SKM-1 treated with dmso at 0.1 percent for 144 hours (cell line): ENCODE data around the gene NUDT15.
"Not testable (repeated sequence)": the region's sequence is repeated elsewhere in the genome, so short reads cannot be mapped to it uniquely, and the experiment has no call there.

Source experiments
- DNase-seq: peaks from one replicate; lab custom pipeline; 2025; ENCODE audit not compliant: unreplicated experiment; lab: John Stamatoyannopoulos, UW

NUDT15 gene

DNA sequence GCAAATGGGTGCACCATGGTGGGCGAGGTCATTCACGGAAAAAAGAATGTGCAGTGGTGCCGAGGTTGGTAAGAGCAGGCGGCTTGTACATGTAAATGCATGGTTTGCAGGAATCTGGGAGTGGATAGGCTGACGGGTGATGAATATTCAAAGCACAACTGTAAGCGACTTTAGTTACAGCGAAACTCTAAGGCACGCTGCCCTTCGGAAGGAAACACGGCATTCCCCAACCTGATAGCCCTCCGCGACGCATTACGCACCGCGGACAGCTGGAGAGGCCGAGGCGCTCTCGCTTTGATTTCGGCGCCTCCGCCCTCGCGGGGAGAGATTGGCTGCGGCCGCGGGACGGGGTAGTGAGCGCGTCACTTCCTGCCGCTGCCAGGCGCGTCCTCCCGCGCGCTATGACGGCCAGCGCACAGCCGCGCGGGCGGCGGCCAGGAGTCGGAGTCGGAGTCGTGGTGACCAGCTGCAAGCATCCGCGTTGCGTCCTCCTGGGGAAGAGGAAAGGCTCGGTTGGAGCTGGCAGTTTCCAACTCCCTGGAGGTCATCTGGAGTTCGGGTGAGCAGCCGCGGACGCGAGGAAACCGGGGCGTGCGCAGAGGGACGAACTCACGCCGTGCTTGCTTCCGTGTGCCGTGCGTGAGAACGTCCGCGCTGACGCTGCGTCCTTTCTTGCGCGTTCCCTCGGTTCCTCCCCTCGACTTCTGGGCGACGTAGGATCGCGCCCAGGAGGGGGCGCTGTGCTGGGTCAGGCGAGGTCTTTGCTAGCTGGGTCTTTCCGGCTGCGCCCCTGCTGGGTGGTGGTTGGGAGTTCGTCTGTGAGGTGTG, at the start of gene NUDT15:
NUDT15 (plus strand) TSS at position 381 of the 828 bp plus-strand sequence; CDS start at position 402, 21 bp downstream.
- peak; percentile 92 for DNase-seq

GRCh38 chr13:47990427-47990826, 47.1 kb upstream of the NUDT15 start:
- no peak for DNase-seq

DNA sequence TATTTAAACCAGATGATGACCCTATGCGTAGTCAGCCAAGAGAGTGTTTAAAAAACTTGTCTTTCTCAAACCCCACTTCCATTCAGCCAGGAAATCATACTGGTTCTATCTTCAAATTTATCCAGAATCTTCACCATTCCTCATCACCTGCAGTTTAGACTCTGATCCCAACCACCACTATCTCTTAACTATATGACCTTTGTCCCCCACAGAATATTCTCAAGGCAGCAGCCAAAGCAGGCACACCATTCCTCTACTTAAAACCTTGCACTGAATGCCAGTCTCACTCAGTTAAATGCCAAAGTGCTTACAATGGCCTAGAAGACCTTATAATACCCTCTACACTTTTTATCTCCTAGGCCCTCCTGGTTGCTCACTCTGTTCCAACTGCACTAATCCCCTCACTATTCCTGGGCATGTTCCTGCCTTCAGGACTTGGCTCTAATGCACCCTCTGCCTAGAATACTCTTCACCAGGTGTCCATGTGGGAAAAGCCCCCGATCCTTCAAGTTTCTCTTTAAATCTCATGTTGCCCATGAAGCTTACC, 46.5 kb upstream of the NUDT15 start:
- no peak for DNase-seq

DNA sequence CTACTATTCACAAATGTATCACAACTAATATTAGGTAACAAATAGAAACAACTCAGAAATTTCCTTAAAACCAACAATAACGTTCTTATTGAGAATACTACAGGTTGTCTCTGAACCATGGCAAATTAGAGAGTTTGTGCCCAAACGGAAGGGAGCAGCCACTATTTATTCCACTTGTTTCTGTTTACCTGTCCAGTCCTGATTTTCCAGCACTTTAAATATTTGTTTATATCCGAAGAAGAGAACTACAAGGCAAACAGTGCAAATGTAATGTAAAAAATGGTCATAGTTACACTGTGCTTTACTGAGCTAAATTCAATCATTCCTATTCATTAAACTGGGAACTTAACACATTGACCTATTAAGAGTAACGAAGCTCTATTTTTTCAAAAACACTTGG, 45.7 kb upstream of the NUDT15 start:
- no peak for DNase-seq

DNA sequence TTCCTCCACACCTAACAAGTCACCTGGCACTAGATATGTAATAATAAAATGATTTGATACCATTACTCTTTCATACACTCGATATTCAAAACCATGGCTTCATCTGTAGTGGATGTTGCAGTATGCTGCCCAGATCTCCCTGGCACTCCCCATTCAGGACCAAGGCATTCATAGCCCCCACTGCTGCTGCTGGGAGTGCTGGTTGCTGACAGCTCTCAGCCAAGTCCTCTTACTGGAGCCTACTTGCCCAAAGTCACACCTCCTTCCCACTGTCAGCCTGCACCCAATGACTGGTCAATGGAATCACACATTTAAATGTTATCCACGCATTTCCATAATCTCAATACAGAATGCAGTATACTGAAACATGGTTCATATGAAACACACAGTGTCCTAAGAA, 40.1 kb upstream of the NUDT15 start:
- DNase-seq = no peak

DNA sequence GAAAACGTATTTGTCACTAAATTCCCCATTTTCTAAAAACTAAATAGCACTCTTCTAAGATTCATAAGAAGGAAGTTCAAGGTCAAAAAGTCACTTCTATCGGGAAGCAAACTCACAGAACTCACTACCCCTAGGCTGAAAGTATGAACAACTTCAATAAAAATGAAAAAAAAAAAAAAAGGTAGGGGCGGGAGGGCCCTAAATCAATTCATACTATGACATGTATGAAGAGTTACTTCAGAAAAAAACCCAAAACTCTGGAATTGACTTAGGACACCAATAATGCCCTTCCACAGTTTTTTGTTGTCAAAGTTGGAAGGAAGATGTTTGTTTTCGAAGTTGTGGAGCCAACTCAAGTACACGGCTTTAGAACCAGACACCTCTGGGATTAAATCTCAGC, 37.6 kb upstream of the NUDT15 start:
- DNase-seq = no peak

- DNase-seq = no peak
These were observed 36.9 kb upstream of the NUDT15 start for GRCh38 chr13:48000559-48001113.

DNA sequence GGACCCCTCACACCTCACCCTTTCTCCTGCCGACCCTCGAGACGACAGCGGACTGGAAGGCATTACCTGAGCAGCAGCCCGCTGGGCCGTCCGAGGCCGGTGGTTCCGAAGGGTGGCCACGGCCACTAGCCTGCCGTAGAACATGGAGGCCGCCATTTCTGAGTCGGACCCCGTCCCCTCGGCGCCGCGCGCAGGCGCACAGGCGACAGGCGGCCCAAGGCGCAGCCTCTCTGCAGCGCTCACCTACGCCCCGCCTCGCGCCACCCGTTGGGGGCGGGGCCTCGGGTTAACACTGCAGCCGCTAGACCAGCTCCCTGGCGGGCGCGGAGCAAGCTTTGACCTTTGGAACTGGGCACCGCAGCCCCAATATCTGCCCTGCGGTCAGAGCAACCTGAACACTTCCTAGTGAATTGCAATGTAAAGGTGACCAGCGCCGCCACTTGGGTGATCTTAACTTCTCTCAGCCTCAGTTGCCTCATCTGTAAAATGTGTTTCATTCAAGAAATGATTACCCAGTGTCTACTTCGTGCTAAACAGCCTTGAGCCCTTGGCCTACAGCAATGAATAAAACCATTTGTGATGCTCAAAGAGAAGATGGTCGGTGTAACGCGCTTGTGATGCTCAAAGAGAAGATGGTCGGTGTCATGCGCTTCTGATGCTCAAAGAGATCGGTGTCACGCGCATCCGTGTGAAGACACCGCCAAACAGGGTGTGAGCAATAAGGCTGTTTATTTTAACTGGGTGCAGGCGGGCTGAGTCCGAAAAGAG, 36.2 kb upstream of the NUDT15 start, which contains the start of gene SUCLA2:
SUCLA2 (minus strand) TSS at position 160 of the 768 bp plus-strand sequence; CDS start at position 156, 4 bp downstream.
- peak; percentile 86 for DNase-seq

DNA sequence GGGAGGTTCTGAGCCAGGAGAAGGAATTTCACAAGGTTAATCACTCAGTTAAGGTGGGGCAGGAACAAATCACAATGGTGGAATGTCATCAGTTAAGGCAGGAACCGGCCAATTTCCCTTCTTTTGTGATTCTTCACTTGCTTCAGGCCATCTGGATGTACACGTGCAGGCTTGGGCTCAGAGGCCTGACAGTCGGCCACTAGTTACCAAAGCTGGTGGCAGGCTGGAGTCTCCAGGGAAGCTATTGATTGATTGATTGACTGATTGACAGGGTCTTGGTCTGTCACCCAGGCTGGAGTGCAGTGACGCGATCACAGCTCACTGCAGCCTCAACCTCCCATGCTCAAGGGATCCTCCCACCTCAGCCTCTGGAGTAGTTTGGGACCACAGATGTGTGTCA, 35.5 kb upstream of the NUDT15 start:
- DNase-seq = not testable (repeated sequence)

- no peak for DNase-seq
These were observed 33.3 kb upstream of the NUDT15 start for GRCh38 chr13:48004201-48004600.

DNA sequence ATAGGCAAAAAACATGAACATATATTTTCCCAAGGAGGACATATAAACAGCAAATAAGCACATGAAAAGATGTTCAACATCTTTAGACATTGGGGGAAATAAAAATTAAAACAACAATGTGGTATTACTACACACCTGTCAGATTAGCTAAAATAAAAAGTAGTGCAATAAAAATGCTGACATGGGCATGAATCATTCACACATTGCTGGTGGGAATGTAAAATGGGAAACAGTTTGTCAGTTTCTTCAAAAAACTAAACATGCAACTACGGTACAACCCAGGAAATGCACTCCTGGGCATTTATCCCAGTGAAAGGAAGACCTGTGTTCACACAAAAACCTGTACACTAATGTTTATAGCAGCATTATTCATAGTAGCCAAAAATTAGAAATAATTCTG, 31.1 kb upstream of the NUDT15 start:
- DNase-seq = no peak

DNA sequence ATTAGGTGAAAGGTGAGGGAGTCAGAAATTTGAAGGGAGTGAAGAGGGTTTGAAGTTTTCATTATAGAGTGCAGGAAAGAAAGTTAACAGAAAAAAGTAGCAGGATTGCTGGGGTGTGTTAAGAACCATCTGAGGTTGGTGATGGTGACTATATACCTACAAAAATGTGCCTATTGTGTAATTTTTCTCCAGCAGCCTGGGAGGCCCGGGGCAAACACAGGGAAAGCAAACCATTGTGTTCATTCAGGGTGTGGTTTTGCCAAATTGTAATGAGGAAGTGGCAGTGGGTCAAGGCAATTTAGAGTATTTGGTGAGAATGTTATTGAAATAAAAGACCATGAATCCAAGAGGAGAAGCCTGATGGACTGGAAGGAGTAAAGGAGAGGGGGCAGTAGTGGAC, 28.2 kb upstream of the NUDT15 start:
- DNase-seq = peak; percentile 58

- no peak for DNase-seq
These were observed 26.8 kb upstream of the NUDT15 start for GRCh38 chr13:48010698-48011097.

DNA sequence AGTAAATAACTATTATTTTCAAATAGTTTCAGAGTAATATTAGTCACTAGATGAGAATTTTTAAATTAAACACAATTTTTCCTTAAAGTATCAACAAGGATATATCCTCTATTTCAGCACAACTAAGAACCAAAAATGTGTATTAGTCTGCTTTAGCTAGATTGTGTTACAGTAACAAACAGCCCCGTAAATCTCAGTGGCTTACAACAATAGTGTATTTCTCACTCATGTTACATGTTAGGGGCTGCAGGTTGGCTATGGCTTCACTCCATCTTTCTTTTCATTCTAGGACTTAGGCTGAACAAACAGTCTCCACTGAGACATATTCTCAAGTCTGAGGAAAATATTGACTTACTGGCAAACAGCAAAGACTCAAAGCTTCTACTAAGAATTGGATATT, 24.9 kb upstream of the NUDT15 start:
- no peak for DNase-seq

DNA sequence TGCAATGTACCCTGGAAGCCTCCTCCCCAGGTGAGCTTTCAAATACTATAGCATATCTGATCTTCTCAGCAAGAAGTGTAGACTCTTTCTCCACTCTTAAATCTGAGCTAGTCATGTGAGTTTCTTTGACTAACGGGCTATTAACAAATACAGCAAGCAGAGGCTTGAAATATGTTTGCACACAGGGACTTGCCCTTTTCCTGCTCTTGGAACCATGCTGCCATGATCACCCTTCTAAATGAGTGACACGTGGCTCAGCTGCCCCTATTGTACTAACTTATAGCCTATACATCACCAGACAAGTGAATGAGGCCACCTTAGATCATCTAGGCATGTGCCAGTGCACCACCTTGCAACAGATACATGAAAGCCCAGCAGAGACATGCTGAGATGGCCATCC, 23.2 kb upstream of the NUDT15 start:
- no peak for DNase-seq

GRCh38 chr13:48018637-48019036, 18.9 kb upstream of the NUDT15 start:
- no peak for DNase-seq

- no peak for DNase-seq
These were observed 17.7 kb upstream of the NUDT15 start for GRCh38 chr13:48019796-48020195.

GRCh38 chr13:48028066-48028465, 9.5 kb upstream of the NUDT15 start:
- DNase-seq = no peak

- DNase-seq = no peak
These were observed 7.7 kb upstream of the NUDT15 start for GRCh38 chr13:48029859-48030258.

DNA sequence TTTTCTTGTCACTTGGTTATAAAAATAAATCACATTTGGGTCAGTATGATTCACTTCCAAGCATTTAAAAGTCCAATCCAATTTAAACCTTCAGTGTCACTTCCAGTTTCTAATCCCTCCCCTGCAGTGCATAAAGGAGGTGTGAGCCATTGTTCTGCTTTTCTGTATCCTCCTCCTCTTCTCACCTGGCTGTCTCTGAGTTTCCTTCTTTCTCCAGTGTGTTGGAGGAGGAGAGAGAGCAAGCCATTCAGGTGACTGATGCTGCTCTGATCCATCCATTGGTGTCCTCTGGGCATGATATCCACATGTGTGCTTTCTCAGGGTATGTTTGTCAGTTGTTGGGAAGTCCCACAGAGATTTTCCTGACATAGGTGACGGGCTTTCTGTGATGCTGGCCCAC, 1.2 kb downstream of the NUDT15 start:
- no peak for DNase-seq

GRCh38 chr13:48040049-48040448, 2.5 kb downstream of the NUDT15 start:
- DNase-seq = no peak

DNA sequence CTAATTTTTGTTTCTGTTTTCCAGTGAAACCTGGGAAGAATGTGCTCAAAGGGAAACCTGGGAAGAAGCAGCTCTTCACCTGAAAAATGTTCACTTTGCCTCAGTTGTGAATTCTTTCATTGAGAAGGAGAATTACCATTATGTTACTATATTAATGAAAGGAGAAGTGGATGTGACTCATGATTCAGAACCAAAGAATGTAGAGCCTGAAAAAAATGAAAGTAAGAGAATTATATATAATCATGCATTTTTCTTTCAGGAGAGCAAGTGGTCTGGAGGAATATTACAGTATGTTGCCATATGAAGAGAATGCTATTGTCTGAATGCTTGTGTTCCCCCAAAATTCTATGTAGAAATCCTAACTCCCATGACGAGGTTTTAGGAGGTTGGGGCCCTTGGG, 3.4 kb downstream of the NUDT15 start:
- DNase-seq = no peak
